Measurements from ENCODE around the gene IPP. TPM values are rescaled to one million over a fixed set of nuclear protein-coding genes. Genes with fewer than 3 reads are reported as not detected.
A peak's percentile ranks its signal among the peaks of the same experiment; 100 is the strongest.

Gene IPP
- total RNA-seq, 6 experiments from 2014 or later = 5.5 to 12.9 (median 8.3) TPM

DNA sequence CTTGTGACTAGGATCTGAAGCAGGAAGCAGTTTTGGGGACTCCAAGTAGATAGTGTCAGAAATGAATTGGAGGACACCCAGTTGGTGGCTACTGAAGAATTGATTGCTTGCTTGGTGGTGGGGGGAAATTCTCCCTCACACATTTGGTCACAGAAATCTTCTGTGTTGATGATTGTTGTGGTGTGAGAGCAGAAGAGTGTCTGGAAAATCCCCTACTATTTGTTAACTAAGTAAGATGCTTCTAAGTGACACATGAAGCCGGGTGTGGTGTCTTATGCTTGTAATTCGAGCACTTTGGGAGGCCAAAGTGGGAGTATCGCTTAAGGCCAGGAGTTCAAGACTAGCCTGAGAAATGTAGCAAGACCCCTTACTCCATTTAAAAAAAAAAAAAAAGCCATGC is 22.5 kb upstream of the IPP start:
- Histone ChIP-seq H3K27ac (no peak overlapping the region), H3K27me3 (no peaks in the 10 kb centered on the region), H3K4me3 (no peak overlapping the region), H3K36me3 (no peaks in the 10 kb centered on the region), H3K4me1 (no peaks in the 10 kb centered on the region), H3K9me3 (no peaks in the 10 kb centered on the region)
- no peak for ATAC-seq
- intact Hi-C loops (cut with DNase I) = no loop called here
- TF ChIP-seq, protein P1, sequence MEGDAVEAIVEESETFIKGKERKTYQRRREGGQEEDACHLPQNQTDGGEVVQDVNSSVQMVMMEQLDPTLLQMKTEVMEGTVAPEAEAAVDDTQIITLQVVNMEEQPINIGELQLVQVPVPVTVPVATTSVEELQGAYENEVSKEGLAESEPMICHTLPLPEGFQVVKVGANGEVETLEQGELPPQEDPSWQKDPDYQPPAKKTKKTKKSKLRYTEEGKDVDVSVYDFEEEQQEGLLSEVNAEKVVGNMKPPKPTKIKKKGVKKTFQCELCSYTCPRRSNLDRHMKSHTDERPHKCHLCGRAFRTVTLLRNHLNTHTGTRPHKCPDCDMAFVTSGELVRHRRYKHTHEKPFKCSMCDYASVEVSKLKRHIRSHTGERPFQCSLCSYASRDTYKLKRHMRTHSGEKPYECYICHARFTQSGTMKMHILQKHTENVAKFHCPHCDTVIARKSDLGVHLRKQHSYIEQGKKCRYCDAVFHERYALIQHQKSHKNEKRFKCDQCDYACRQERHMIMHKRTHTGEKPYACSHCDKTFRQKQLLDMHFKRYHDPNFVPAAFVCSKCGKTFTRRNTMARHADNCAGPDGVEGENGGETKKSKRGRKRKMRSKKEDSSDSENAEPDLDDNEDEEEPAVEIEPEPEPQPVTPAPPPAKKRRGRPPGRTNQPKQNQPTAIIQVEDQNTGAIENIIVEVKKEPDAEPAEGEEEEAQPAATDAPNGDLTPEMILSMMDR (IDR thresholded peaks at IDR 0.05) = no peak
- DNase-seq = no peak
- WGBS (ENCODE audit: insufficient coverage, low coverage, low lambda C conversion rate, missing lambda C conversion rate) = 100% methylated on average over 3 of the region's 3 CpGs

DNA sequence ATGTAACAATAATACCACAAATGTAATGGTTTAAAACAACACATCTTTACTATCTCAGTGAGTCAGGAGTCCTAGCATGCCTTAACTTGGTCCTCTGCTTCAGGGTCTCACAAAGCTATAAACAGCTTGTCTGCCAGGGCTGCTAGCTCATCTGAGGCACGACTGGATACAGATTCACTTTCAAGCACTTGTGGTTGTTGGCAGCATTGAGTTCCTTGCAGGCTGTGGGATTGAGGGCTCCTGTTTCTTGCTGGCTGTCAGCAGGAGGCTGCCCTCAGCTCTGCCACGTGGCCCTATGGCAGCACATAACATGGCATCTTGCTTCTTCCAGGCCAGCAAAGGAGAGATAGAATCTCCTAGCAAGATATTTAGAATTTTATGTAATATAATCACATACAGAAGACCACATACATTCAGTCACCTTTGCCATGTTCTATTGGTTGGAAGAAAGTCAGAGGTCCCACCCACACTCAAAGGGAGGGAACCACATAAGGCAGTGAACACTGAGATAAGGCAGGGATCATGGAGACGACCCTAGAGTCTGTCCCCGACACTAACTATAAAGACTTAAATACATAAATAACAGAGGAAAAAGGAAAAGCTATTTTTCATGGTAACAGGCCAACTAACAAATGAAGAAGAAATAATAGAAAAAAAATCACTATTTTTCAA is 18.9 kb upstream of the IPP start:
- no peak for ATAC-seq

DNA sequence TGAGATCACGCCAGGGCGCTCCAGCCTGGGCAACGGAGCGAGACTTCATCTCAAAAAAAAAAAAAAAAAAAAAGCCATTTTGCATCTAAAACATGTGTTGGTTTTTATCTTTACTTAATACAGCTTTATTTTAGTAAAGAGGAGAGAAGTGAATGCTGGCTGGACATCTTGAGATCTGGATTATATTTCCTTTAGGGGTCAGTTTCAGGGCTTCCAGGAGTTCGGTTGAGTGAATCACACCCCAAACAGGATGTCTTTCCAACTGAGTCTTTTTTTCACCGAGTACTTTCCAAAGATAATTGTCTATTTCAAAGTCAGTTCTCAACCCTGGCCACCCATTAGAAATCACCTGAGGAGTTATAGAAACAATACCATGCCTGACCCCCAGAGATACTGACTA is 16.6 kb upstream of the IPP start:
- TF ChIP-seq, protein P1 (IDR thresholded peaks at IDR 0.05) = no peak
- no peak for TF ChIP-seq POLR2A (IDR thresholded peaks at IDR 0.05)
- ATAC-seq = no peak
- no peak overlapping the region for H3K27ac ChIP-seq
- H3K4me3 ChIP-seq = no peak overlapping the region
- intact Hi-C loops (cut with DNase I) = no loop called here
- H3K4me1 ChIP-seq = no peaks in the 10 kb centered on the region
- H3K27me3 ChIP-seq = no peaks in the 10 kb centered on the region
- 68% methylated on average over 5 of the region's 6 CpGs for WGBS (ENCODE audit: insufficient coverage, low coverage, low lambda C conversion rate, missing lambda C conversion rate)
- DNase-seq = no peak
- no peaks in the 10 kb centered on the region for H3K9me3 ChIP-seq
- H3K36me3 ChIP-seq = no peaks in the 10 kb centered on the region

More for the DNA sequence above, 18.9 kb upstream of the IPP start:
- intact Hi-C loops (cut with DNase I) = no loop called here
- Histone ChIP-seq H3K27ac (no peak overlapping the region), H3K4me1 (no peaks in the 10 kb centered on the region), H3K9me3 (no peaks in the 10 kb centered on the region), H3K36me3 (no peaks in the 10 kb centered on the region), H3K4me3 (no peak overlapping the region), H3K27me3 (no peaks in the 10 kb centered on the region)
- TF ChIP-seq POLR2A (IDR thresholded peaks at IDR 0.05) = no peak
- TF ChIP-seq, protein P1 (IDR thresholded peaks at IDR 0.05) = no peak
- no peak for DNase-seq
- WGBS (ENCODE audit: insufficient coverage, low coverage, low lambda C conversion rate, missing lambda C conversion rate) = 73% methylated on average over 4 of the region's 4 CpGs

DNA sequence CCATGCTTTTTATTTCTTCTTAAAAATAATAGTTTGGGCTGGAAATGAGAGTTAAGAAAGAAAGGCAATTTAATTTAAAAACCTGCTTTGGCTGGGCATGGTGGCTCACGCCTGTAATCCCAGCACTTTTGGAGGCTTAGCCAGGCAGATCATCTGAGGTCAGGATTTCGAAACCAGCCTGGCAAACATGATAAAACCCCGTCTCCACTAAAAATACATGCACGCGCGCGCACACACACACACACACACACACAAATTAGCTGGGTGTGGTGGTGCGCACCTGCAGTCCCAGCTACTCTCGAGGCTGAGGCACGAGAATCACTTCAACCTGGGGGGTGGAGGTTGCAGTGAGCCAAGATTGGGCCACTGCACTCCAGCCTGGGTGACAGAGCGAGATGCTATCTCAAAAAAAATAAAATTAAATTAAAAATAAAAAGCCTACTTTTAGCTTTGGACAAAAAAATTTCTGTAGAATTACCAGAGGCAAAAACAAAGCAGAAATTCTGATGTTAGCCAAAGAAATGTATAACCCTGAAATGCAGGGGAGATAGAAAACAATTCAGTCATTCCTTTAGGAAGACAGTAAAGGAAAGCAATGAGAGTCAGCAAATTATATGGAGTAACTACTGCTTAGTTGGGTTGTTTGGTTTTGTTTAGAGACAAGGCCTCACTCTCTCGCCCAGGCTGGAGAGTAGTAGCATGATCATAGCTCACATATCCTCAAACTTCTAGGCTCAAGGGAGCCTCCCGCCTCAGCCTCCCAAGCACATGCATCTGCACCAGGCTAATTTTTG is 15.7 kb upstream of the IPP start:
- no peak for TF ChIP-seq POLR2A (IDR thresholded peaks at IDR 0.05)
- TF ChIP-seq, protein P1 (IDR thresholded peaks at IDR 0.05) = no peak

More for the DNA sequence above, 15.7 kb upstream of the IPP start:
- ATAC-seq = peak in 3 of 4 donors; percentile 58 to 76 (median 62)
- H3K9me3 ChIP-seq = no peaks in the 10 kb centered on the region
- peak in 2 of 3 donors; percentile 27 to 63 for DNase-seq
- no peaks in the 10 kb centered on the region for H3K36me3 ChIP-seq
- H3K27ac ChIP-seq = no peak overlapping the region
- H3K27me3 ChIP-seq = no peaks in the 10 kb centered on the region
- 46% methylated on average over 13 of the region's 13 CpGs for WGBS (ENCODE audit: insufficient coverage, low coverage, low lambda C conversion rate, missing lambda C conversion rate)
- no peak overlapping the region for H3K4me3 ChIP-seq
- H3K4me1 ChIP-seq = no peaks in the 10 kb centered on the region
- intact Hi-C loops (cut with DNase I) = no loop called here

Measured in right lobe of liver (tissue), 6 donors.